Jurkat, Clone E6-1 (cell line): ENCODE results near the gene ZNF438.
"Not testable (repeated sequence)": the region's sequence is repeated elsewhere in the genome, so short reads cannot be mapped to it uniquely, and the experiment has no call there.

Source experiments
- DNase-seq: peaks from one replicate; pipeline ENCODE4 v3.0.0-alpha.2; 2011; ENCODE audit warnings: low read depth, low spot score
- H3K4me3 ChIP-seq: 2 replicates; pipeline ENCODE4 v1.5.1; 2011; ENCODE audit warnings: mild to moderate bottlenecking, low read length, control low read depth, moderate library complexity

The ZNF438 gene

GRCh38 chr10:30903397-30904138 is 128.1 kb downstream of the ZNF438 start:
- no peak for DNase-seq
- no peak overlapping the region for H3K4me3 ChIP-seq

- no peak for DNase-seq
- no peak overlapping the region for H3K4me3 ChIP-seq
Observed at GRCh38 chr10:30902621-30903396, 128.9 kb downstream of the ZNF438 start.

GRCh38 chr10:30901487-30901886 is 130.2 kb downstream of the ZNF438 start:
- DNase-seq, result not testable (repeated sequence)

GRCh38 chr10:30898964-30899363 is 132.7 kb downstream of the ZNF438 start:
- DNase-seq, result no peak

More at GRCh38 chr10:30901487-30901886, 130.2 kb downstream of the ZNF438 start:
- not testable (repeated sequence) for H3K4me3 ChIP-seq

GRCh38 chr10:30897547-30897946 is 134.1 kb downstream of the ZNF438 start:
- H3K4me3 ChIP-seq, result no peak overlapping the region
- peak; percentile 6 for DNase-seq

More at GRCh38 chr10:30898964-30899363, 132.7 kb downstream of the ZNF438 start:
- no peak overlapping the region for H3K4me3 ChIP-seq

GRCh38 chr10:30897048-30897447 is 134.6 kb downstream of the ZNF438 start:
- no peak for DNase-seq
- H3K4me3 ChIP-seq, result no peak overlapping the region

GRCh38 chr10:30894221-30894620 is 137.4 kb downstream of the ZNF438 start:
- no peak for DNase-seq
- H3K4me3 ChIP-seq, result no peak overlapping the region

GRCh38 chr10:30893208-30893607 is 138.5 kb downstream of the ZNF438 start:
- H3K4me3 ChIP-seq, result no peak overlapping the region
- DNase-seq, result no peak

GRCh38 chr10:30887839-30888238 is 143.8 kb downstream of the ZNF438 start:
- no peak overlapping the region for H3K4me3 ChIP-seq
- no peak for DNase-seq

- DNase-seq, result no peak
Observed at GRCh38 chr10:30885423-30885822, 146.2 kb downstream of the ZNF438 start.

GRCh38 chr10:30883751-30884150 is 147.9 kb downstream of the ZNF438 start:
- no peak for DNase-seq
- H3K4me3 ChIP-seq, result no peak overlapping the region

More at GRCh38 chr10:30885423-30885822, 146.2 kb downstream of the ZNF438 start:
- no peak overlapping the region for H3K4me3 ChIP-seq

GRCh38 chr10:30883116-30883515 is 148.5 kb downstream of the ZNF438 start:
- no peak overlapping the region for H3K4me3 ChIP-seq
- no peak for DNase-seq

GRCh38 chr10:30882281-30882680 is 149.4 kb downstream of the ZNF438 start:
- DNase-seq, result no peak
- no peak overlapping the region for H3K4me3 ChIP-seq

GRCh38 chr10:30878920-30879319 is 152.7 kb downstream of the ZNF438 start:
- DNase-seq, result no peak
- no peak overlapping the region for H3K4me3 ChIP-seq

GRCh38 chr10:30877111-30877510 is 154.6 kb downstream of the ZNF438 start:
- H3K4me3 ChIP-seq, result no peak overlapping the region
- no peak for DNase-seq

- H3K4me3 ChIP-seq, result no peak overlapping the region
Observed at GRCh38 chr10:30873411-30873810, 158.3 kb downstream of the ZNF438 start.

GRCh38 chr10:30870896-30871295 is 160.8 kb downstream of the ZNF438 start:
- H3K4me3 ChIP-seq, result no peak overlapping the region

More at GRCh38 chr10:30873411-30873810, 158.3 kb downstream of the ZNF438 start:
- no peak for DNase-seq

GRCh38 chr10:30869566-30869965 is 162.1 kb downstream of the ZNF438 start:
- DNase-seq, result no peak
- H3K4me3 ChIP-seq, result no peak overlapping the region

More at GRCh38 chr10:30870896-30871295, 160.8 kb downstream of the ZNF438 start:
- DNase-seq, result no peak

- H3K4me3 ChIP-seq, result no peak overlapping the region
- DNase-seq, result no peak
Observed at GRCh38 chr10:30868611-30869010, 163.1 kb downstream of the ZNF438 start.

GRCh38 chr10:30866896-30867295 is 164.8 kb downstream of the ZNF438 start:
- H3K4me3 ChIP-seq, result no peak overlapping the region
- no peak for DNase-seq
